Fibroblast of skin of right biceps (primary cell): Measurements from ENCODE around the gene CIRBP.

Experiments used
- DNase-seq: peaks from one replicate; pipeline ENCODE4 v3.0.0-alpha.2; 2013

Gene CIRBP

GRCh38 chr19:1230783-1231489, 38.2 kb upstream of the CIRBP start:
- no peak for DNase-seq

DNA sequence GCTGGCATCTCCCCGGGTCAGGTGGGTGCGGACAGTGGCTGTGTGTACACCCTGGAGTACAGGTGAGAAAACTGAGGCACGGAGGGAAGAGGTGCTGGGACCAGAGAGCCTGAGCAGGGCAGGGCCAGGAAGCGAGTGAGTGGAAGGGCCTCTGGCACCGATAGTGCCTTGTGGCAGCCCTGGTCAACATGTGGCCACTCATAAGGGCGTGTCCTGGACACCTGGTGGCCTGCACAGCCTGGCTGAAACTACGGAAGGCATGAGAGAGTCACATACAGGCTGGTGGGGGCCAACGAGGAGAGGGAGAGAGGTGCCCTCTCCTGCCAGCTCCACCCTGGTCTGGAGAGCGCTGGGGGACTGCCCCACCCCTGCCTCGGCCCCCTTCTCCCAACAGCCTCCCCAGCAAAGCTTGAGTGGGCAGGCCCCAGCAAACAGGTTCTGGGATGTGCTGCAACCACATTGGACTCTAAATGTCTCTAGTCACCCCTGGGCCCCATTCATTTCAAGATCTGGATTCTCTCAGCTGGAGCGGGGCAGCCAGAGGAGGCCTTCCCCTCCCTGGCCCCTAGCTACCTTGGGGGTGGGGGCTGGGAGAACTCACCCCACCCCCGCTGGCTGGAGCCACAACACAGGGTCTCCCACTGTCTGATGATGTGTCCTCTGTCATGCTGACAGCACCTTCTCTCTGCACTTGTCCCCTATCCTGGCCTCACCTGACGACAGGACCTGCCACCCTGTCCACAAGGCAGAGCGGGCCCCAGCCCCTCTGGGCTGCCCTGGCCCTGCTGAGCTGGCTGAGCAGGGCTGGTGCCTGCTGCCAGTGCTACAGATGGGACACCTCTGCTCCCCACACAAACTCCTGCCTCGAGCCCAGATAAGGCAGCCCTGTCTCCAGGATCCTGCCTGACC, 37.1 kb upstream of the CIRBP start:
- no peak for DNase-seq

DNA sequence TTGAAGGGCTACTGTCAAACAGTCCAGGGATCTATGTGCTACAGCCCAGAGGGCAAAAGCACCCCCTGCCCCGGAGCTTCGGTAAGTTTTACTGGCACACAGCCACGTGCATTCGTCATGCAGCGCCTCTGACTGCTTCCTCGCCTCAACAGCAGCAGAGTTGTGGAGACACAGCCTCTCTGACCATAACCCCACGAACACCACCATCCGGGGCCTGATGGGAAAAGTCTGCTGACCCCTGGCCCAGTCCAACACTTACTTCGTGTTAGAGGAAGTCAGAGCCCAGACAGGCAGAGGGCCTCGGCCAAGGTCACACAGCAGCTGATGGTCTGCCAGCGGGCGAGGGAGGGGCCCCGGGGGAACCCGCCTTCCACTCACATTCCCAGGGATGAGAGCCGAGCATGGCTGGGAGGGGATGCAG, 36.5 kb upstream of the CIRBP start:
- DNase-seq: peak; percentile 60

DNA sequence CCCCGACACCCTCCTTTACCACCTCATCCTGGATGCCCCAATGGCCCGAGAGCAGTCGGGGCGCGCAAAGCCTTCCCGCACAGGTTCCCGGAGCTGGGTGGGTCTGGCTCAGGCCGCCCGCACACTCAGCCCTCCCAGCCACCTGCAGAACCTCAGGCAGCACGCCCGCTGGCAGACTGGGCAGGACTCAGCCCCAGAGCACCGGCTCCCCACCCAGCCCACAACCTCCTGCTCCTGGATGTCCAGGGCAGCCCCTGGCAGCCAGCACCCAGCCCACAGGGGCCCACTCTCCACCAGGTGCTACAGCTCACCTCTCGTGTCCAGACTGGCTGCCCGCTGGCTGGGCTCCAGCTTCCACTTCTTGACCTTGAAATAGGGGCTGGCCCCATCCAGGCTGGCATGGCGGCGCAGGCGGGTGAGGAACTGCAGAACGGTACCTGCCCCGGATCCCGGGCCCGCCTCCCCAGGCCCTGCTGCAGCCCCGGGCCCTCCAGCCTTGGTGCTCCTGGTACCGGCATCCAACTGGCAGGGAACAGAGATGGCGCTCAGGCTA, 35.9 kb upstream of the CIRBP start:
- no peak for DNase-seq

- DNase-seq: no peak
These were observed 34.8 kb upstream of the CIRBP start for GRCh38 chr19:1234051-1234954.

DNA sequence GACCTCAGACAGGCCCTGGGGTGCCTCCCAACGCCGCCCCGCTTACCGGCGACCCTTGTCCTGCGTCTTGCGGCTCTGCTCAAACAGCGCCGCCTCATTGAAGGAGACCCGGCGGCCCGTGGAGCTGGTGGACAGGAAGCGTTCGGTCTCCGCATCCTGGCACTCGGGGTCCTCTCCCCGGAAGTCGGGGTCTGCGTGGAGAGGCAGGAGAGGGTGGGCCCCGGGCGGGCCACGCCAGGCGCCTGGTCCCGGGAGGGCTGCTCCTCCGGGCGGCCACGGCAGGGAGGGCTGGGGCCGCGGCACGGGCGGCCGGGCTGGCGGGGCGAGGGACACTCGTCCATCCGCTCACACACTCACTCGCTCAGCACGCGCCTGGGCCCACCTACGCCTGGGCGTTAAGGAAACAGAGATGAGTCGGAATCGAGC, 34.2 kb upstream of the CIRBP start:
- no peak for DNase-seq

GRCh38 chr19:1235625-1236538, 33.2 kb upstream of the CIRBP start:
- DNase-seq: peak; percentile 59

- no peak for DNase-seq
These were observed 32.6 kb upstream of the CIRBP start for GRCh38 chr19:1236576-1236975.

DNA sequence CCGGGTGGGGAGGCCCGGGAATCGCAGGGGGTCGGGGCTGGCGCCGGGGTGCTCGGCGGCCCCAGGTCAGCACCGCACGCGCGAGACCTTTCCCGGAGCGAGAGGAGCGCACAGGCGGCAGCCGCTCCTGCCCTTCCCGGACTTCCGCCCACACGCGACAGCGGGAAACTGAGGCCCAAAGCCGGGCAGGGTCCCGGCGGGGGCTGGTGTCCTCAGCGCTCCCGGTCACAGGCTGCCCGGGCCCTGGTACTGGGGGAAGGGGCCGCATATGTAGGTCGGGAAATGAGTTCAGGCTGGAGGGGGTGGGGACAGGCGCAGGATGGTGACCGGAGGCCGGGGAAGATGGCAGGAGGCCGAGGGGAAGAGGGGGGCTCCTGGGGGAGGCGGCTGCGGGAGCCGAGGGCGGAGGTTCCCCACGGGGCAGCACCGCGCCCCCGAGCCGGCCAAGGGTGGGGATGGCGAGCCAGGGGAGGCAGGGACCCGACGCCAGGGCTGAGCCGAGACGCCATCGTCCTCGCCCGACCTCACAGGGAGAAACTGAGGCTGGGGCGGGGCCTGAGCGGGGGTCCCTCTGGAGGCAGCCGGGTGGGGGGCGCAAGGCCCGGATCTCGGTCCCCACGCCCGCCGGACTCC, 32.0 kb upstream of the CIRBP start:
- DNase-seq: peak; percentile 35

- peak; percentile 49 for DNase-seq
These were observed 31.3 kb upstream of the CIRBP start, which contains the start of gene CBARP for GRCh38 chr19:1237754-1238368. Gene CBARP (minus strand): TSS chr19:1238005. CDS start chr19:1236100, 1,905 bp downstream.

DNA sequence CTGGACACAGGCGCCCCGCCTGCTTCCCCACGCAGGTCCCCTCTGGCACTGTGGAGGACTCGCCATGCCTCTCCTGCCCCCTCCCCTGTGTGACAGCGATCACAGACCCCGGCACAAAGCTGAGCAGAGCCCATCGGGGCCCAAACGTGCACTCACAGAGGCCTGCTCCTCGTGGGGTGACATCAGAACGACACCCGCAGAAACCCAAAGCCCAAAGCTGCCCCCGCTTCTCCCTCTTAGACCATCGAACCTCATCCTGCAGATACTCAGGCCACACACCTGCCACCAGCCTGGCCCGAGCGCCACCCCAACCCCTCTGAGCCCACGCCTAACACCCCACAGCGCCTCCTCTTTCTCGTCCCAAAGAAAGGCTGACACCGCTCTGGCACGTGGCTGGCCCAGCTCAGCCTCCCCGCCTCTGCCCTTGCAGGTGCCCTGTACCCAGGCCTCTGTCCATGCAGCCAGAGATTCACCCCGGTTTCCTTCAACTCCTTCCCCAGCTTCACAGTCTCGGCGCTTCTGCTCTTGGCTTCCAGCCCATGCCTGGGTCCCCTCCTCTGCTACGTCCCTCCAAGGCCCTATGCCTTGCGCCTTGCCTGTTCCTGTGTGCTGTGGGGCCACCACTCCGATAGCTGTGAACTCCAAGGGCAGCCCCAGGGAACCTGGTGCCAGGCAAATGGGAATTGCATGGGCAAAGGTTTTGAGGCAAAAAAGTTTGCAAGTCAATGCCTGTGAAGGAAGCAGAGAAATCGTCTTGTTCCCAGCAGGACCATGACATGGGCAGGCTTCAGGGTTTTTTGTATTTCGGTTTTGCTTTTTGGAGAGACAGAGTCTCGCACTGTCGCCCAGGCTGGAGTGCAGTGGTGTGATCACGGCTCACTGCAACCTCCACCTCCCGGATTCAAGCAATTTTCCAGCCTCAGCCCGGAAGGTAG, 30.5 kb upstream of the CIRBP start:
- DNase-seq: no peak

GRCh38 chr19:1239420-1239795, 29.7 kb upstream of the CIRBP start:
- no peak for DNase-seq

DNA sequence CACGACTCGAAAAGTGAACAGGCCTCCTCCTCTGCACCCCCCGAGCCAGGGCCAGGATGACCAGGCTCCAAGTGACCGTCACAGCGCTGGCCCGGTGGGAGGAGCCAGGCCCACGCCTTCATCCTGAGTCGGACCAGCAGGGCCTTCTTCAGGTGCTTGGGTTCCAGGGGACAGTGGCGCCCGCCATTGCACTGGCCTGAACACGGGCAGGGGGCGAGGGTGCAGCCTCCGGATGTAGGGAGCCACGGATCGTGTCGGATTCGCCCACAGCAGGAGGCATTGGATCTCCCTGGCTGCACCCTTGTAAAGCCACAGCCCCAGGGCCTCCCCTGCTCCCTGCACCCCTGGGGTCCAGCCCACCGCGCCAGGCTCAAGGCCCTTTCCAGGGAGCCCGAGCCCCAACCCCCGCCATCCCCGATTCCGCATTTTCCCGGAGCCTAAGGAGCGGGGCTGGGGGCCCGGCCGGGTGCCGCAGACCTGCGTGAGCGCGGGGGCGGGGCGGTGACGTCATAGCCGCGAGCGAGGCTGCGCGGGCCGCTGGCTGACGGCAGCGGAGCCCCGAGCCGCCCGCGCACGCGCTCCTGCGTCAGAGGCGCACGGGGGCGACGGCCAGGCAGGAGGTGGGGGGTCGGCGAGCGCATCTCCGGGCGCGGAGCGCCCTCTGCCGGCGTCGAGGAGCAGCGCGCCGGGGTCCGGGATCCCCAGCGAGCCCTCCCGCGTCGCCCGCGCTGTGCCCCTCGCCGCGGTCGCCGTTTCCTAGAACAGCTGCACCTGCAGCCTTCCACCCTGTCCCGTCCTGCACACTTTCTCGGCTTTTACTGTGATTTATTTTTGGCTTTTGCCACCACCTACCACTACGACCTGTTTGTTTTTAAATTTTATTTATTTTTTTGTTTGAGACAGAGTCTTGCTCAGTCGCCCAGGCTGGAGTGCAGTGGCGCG, 29.1 kb upstream of the CIRBP start:
- peak; percentile 91 for DNase-seq

- no peak for DNase-seq
These were observed 28.2 kb upstream of the CIRBP start for GRCh38 chr19:1240925-1241324.

DNA sequence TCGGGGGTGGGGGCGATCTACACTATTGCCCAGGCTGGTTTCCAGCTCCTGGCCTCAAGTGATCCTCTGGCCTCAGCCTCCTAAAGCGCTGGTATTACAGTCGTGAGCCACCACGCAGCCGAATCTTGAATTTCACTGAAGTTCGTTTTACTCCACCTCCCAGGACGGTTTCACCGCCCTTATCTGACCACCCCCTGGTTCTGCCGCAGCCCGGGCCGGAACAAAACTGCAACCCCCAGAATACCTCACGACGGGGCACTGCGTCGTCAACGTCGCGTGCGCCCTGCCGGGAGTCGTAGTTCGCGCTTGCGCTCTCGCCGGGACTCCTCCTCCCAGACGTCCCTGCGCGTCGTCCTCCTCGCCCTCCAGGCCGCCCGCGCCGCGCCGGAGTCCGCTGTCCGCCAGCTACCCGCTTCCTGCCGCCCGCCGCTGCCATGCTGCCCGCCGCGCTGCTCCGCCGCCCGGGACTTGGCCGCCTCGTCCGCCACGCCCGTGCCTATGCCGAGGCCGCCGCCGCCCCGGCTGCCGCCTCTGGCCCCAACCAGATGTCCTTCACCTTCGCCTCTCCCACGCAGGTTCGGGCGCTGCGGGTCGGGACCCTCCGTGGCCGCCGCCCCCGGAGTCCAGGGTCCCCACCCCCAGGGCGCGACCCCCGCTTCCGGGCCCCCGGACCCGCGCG, 27.6 kb upstream of the CIRBP start, which contains the start of gene ATP5F1D:
Gene ATP5F1D, plus strand, starts transcription at position 335 of the 679 bp plus-strand sequence. Its CDS starts 100 bp downstream, at position 435.
- peak; percentile 95 for DNase-seq

DNA sequence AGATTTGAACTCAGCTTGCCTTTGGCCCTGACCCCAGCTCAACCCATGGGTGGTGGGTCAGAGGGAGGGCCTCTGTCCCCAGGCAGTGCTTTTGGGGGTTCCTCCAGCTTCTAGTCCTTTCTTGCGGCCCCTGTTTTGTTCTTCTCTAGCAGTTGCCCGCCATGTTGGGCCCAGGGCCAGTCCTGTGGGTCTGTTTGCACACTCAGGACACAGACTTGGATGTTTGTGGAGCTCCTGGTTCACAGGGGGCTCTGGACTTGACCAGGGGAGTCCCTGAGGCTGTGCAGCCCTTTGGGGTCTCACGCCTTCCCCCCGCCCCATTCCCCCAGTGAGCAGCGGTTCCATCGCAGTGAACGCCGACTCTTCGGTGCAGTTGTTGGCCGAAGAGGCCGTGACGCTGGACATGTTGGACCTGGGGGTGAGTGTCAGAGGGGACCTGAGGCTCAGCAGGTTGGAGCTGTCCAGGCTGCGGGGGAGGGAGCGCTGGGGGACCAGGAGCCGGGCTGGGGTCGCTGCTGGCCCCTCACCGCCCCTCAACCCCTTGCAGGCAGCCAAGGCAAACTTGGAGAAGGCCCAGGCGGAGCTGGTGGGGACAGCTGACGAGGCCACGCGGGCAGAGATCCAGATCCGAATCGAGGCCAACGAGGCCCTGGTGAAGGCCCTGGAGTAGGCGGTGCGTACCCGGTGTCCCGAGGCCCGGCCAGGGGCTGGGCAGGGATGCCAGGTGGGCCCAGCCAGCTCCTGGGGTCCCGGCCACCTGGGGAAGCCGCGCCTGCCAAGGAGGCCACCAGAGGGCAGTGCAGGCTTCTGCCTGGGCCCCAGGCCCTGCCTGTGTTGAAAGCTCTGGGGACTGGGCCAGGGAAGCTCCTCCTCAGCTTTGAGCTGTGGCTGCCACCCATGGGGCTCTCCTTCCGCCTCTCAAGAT, 25.1 kb upstream of the CIRBP start:
- peak; percentile 82 for DNase-seq
